ENCODE results near the gene C22orf39.

DNA sequence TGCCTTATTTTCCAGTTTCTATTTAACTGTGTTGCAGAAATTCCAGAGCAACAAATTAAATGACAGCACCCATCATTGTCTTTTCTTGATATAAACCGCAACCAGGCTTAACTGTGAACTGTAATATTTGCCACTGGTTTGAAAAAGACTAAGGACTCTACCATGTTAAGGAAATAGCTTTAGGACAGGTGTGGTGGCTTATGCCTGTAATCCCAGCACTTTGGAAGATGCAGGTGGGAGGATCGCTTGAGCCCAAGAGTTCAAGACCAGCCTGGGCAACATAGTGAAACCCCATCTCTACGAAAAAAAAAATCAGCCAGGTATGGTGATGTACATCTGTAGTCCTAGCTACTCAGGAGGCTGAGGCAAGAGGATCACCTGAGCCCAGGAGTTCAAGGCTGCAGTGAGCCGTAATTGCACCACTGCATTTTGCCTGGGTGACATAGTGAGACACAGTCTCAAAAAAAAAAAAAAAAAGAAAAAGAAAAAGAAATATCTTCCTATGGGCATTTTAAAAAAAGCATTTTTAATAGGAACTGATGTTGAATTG, 44.8 kb downstream of the C22orf39 start:
- no peak for TF ChIP-seq FOXJ3 (CRISPR knock-in tag; IDR thresholded peaks at IDR 0.05; ENCODE audit: borderline replicate concordance)
- TF ChIP-seq NFATC4 (CRISPR knock-in tag; IDR thresholded peaks at IDR 0.05), result no peak
- TF ChIP-seq ATF1 (CRISPR knock-in tag; IDR thresholded peaks at IDR 0.05), result no peak
- TF ChIP-seq, protein P1, sequence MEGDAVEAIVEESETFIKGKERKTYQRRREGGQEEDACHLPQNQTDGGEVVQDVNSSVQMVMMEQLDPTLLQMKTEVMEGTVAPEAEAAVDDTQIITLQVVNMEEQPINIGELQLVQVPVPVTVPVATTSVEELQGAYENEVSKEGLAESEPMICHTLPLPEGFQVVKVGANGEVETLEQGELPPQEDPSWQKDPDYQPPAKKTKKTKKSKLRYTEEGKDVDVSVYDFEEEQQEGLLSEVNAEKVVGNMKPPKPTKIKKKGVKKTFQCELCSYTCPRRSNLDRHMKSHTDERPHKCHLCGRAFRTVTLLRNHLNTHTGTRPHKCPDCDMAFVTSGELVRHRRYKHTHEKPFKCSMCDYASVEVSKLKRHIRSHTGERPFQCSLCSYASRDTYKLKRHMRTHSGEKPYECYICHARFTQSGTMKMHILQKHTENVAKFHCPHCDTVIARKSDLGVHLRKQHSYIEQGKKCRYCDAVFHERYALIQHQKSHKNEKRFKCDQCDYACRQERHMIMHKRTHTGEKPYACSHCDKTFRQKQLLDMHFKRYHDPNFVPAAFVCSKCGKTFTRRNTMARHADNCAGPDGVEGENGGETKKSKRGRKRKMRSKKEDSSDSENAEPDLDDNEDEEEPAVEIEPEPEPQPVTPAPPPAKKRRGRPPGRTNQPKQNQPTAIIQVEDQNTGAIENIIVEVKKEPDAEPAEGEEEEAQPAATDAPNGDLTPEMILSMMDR (IDR thresholded peaks at IDR 0.05), result no peak
- TF ChIP-seq, protein P2, sequence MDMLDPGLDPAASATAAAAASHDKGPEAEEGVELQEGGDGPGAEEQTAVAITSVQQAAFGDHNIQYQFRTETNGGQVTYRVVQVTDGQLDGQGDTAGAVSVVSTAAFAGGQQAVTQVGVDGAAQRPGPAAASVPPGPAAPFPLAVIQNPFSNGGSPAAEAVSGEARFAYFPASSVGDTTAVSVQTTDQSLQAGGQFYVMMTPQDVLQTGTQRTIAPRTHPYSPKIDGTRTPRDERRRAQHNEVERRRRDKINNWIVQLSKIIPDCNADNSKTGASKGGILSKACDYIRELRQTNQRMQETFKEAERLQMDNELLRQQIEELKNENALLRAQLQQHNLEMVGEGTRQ (CRISPR knock-in tag; IDR thresholded peaks at IDR 0.05), result no peak
- TF ChIP-seq, protein P3, sequence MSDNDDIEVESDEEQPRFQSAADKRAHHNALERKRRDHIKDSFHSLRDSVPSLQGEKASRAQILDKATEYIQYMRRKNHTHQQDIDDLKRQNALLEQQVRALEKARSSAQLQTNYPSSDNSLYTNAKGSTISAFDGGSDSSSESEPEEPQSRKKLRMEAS (CRISPR knock-in tag; IDR thresholded peaks at IDR 0.05), result no peak
- TF ChIP-seq, protein P4, sequence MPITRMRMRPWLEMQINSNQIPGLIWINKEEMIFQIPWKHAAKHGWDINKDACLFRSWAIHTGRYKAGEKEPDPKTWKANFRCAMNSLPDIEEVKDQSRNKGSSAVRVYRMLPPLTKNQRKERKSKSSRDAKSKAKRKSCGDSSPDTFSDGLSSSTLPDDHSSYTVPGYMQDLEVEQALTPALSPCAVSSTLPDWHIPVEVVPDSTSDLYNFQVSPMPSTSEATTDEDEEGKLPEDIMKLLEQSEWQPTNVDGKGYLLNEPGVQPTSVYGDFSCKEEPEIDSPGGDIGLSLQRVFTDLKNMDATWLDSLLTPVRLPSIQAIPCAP (CRISPR knock-in tag; IDR thresholded peaks at IDR 0.05), result no peak
- TF ChIP-seq, protein P5, sequence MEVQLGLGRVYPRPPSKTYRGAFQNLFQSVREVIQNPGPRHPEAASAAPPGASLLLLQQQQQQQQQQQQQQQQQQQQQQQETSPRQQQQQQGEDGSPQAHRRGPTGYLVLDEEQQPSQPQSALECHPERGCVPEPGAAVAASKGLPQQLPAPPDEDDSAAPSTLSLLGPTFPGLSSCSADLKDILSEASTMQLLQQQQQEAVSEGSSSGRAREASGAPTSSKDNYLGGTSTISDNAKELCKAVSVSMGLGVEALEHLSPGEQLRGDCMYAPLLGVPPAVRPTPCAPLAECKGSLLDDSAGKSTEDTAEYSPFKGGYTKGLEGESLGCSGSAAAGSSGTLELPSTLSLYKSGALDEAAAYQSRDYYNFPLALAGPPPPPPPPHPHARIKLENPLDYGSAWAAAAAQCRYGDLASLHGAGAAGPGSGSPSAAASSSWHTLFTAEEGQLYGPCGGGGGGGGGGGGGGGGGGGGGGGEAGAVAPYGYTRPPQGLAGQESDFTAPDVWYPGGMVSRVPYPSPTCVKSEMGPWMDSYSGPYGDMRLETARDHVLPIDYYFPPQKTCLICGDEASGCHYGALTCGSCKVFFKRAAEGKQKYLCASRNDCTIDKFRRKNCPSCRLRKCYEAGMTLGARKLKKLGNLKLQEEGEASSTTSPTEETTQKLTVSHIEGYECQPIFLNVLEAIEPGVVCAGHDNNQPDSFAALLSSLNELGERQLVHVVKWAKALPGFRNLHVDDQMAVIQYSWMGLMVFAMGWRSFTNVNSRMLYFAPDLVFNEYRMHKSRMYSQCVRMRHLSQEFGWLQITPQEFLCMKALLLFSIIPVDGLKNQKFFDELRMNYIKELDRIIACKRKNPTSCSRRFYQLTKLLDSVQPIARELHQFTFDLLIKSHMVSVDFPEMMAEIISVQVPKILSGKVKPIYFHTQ (CRISPR knock-in tag; IDR thresholded peaks at IDR 0.05), result no peak
- no peak for TF ChIP-seq CREM (CRISPR knock-in tag; IDR thresholded peaks at IDR 0.05)
